GM19372 (cell line): ENCODE measurements around the gene KRT83.
"Not testable (repeated sequence)": the region's sequence is repeated elsewhere in the genome, so short reads cannot be mapped to it uniquely, and the experiment has no call there.

Experiments
- ATAC-seq: cut with Tn5 transposase; IDR thresholded peaks from one replicate; pipeline ENCODE4 v1.9.1; 2021; ENCODE audit warnings: mild to moderate bottlenecking, low read depth, moderate library complexity; ENCODE audit not compliant: unreplicated experiment

The KRT83 gene

GRCh38 chr12:52290483-52291134 lies 30.6 kb downstream of the KRT83 start:
- ATAC-seq, result not testable (repeated sequence)

DNA sequence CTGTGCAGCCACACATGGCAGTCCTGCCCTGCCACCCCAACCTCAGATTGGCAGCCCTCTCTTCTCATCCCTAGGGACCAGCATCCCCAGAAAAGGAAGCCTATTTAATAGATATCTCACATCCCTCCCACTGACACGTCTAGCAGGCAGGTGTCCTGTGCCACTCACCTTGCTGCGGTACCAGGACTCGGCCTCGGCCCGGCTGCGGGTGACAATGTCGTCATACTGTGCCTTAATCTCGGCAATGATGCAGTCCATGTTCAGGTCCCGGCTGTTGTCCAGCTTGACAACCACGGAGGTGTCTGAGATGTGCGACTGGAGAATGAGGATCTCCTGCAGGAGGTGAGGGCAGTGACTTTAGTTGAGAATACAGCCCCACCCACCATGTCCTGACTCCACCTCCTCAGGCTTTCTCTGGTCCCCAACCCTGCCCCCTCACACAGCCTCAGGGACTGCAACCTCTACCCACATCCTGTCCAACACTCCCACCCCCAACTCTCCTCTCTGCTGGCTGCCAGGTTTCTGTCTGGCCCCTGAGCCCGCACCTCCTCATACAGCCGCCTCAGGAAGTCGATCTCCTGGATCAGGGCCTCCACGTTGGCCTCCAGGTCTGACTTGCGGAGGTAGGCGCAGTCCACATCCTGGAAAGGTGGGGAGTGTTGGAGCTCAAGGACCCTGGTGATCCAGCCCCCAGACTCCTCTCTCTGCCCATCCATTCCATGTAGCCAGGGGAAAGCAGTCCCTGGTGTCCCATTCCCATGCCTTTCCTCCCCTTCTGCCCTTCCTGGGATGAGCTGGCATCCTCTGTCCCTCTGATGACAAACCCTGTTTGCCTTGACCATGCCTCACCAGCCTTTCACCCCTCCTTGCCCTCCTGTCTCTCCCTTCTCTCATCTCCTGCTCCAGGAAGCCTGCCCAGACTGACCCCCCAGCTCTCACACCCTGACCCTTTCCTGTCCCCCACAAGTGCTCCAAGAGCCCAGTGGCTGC lies 33.1 kb downstream of the KRT83 start:
- ATAC-seq, result peak; percentile 76

GRCh38 chr12:52286857-52287785 lies 34.1 kb downstream of the KRT83 start:
- not testable (repeated sequence) for ATAC-seq

DNA sequence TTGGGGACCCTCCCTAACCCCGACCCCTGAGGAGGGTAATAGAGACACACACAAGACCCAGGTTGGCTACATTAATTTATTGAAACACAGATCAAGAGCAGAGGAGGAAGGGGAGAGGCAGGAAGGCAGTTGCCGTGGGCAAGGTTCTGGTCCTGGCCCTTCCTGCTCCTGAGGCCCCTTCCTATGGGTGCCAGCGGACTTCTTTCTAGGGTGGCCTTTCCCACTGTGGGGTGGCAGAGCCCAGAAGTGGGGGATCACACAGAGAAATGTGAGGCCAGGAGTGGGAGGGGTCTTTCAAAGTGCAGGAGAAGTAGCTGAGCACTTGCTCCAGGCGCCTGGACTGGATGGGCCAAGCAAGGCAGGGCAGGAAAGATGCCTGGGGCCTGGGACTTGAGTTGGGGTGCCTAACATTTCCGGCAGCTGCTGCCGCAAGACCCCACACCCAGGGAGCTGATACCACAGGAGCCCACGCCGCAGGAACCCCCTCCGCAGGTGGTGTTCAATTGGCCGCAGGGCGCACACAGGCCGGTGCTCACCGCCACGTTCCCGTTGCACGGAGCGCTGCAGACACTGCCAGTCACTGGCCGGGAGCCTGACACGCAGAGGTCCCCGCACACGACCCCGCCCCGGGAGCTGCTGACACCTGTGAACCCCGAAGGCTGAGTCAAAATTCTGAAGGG lies 35.2 kb downstream of the KRT83 start:
- no peak for ATAC-seq

DNA sequence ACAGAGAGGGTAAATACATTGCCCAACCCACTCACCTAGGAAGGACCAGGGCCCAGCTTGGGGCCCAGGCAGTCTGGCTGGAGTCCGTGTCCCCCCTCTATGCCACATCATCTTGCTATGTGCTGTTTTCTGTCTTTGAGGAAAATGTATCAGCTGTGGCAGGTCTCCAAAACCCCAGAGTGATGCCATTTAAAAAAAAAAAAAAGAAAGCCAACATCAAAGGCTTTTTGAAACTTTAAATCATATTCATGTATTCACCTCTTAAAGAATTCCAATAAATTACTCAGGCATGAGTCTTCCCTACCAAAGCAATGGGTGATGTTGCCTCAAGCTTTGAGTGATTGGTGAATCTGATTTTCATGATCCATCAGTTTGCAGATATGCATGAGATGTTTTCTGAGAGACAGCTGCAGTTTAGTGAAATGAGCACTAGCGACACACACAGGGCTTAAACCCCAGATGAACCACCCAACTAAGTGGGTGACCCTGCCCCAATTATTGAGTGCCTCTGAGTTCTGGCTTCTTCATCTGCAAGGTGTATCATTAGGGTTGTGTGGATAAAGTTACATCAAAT lies 35.9 kb downstream of the KRT83 start:
- ATAC-seq, result no peak

- ATAC-seq, result no peak
Measured at GRCh38 chr12:52284562-52285171, 36.5 kb downstream of the KRT83 start.

DNA sequence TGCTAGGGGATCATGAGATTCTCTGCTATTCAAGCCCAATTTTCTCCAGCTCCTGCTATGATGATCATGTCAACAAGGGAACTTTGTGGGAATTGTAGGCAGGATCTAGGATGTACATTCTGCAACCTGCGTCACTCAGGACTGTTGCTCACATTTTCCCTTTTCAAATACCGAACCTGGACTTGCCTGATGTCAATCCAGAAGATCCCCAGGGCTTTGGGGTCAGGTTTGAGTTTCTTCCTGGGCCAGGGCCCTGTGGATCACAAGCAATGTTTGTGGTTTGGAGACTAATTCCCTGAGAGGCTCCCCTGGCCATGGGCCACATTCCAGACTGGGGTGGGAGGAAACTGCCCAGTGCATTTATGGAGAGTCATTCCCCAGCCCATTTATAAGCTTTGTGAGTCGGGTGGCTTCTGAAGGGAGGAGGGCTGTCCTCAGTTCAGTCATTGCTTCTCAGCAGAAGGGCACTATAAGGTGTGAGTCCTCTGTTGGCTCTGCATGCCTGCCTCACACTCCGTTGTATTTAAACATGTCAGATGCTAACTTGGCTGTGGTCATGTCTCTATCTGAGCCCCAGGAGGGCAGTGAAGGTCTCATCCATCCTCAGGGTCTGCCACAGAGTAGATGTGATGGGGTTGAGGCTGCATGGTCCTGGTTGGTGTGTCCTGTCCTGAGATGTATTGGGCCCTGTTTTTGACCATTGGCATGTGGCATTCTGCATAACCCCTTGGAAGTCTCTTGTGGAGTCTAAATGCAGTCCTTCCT lies 40.2 kb downstream of the KRT83 start:
- ATAC-seq, result no peak

DNA sequence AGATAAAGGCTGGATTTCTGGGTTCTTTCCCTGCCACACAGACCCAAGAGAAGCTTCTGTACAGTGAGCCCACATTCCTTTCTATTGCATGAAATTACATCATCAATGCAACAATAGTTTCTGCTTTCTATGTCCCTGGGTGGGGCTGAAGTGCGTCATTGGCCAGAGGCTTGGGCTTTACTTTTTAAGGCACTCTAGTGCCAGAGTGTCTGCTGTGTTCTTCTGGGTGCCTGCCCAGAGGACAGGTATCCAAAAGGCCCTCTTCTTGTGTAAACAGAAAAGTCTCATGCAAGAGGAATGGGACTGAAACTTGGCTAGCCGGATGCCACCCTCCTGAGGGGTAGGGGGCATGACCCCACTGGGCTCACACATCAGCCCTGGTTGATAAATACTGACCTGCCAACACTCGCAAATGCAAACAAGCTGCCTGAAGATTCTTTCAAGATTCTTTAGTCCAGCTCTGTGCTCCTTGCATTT lies 40.8 kb downstream of the KRT83 start:
- no peak for ATAC-seq

DNA sequence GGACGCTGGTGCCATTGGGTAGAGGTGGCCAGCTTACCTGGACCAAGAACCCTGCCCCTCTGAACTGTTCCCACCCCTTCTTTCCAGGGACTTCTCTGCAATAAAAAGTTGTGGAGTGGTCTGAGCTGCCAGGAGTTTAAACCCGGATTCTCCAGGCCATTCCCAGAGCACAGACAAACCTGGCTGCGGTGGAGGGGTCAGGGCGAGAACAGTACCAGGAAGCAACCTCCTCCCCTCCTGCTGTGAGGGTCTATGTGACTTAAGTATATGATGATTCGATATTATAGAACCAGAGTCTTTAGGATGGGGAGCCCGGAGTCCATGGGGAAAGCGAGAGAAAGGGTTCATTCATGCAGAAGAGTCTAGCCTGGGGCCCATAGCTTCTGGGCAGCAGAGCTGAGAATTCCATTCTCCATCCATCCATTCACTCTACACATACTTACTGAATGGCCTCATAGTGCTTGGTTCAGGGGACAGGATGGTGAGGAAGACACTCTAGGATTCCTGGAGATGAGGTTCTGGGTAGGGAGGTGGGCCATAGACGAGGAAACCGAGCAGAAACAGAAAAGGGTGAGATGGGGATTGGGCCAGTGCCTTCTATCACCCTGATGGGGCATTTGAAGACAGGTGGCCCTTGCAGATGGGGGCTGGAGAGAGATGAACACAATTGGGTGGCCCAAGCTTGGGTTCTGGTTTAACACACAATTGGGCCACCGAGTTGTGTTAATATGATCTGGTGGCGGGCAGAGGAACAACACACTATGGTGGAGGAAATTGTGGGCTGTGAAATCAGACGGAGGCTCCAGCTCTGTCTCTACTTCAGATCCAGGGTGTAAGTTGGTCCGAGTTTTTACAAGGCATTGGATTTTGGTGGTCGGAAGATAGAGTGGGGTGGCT lies 41.5 kb downstream of the KRT83 start:
- no peak for ATAC-seq

DNA sequence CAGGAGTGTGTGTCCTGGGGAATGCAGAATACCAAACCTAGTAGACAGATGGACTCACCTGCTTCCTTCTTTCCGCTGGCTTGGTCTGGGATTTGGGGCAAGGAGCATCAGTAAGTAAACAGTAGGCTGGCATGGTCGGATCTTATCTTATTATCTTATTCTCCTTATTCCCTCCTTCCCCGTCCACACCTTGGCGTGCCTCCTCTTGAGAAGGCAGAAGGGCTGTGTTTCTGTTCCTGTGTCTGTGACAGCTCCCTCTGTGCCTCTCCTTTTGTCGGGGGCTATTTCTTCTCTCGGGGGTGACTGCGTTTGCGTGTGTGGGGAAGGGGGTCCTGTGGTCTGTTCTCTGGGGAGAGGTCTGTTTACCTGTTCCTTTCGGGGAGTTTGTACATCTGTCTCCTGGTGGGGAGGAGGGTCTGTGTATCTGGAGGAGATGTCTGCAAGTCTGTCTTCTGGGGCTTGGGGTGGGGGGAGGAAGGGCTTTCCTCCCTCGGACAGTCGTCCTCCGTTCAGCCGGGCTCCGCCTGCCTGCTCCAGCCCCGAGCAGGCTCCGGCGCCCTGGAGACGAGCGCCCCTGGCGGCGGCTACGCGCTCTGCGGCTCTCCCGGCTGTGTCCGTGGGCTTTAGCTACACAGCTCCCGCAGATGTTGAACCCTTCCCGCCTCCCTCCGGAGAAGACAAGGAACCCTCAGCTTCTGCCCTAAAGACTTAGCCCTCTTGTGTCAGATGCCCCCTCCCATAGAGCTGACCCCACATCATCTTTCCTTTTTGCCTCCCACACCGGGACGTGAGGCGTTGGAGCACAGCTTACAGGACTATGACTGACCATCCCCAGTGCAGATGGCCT lies 42.4 kb downstream of the KRT83 start:
- peak; percentile 70 for ATAC-seq

GRCh38 chr12:52277486-52278245 lies 43.5 kb downstream of the KRT83 start:
- ATAC-seq, result no peak

- no peak for ATAC-seq
Measured at GRCh38 chr12:52275686-52276085, 45.5 kb downstream of the KRT83 start.

- ATAC-seq, result no peak
Measured at GRCh38 chr12:52274521-52275120, 46.6 kb downstream of the KRT83 start, which contains the start of gene KRT86. TSS of gene KRT86 (plus strand) at chr12:52274645. CDS start at chr12:52301917, 27,272 bp downstream.

GRCh38 chr12:52271158-52271557 lies 50.0 kb downstream of the KRT83 start:
- no peak for ATAC-seq

GRCh38 chr12:52270541-52271070 lies 50.6 kb downstream of the KRT83 start:
- no peak for ATAC-seq
